Body of pancreas (tissue), 4 donors: ENCODE measurements around the gene TBC1D4.

Experiments used
- CTCF ChIP-seq, 7 experiments: fragments of 450-650 bp in 4 of 7; fragments of 200-600 bp in 3 of 7; sonication (generic) in 3 of 7; IDR thresholded peaks; one replicate each; pipeline ENCODE4 v1.5.1; 2016 to 2019; ENCODE audit warnings: antibody characterized with exemption in 7 of 7
- POLR2A ChIP-seq, 3 donors: fragments of 450-650 bp; IDR thresholded peaks; one replicate each; pipeline ENCODE4 v1.6.1; 2016; ENCODE audit warnings: antibody characterized with exemption in 3 of 3, mild to moderate bottlenecking in 2 of 3

DNA sequence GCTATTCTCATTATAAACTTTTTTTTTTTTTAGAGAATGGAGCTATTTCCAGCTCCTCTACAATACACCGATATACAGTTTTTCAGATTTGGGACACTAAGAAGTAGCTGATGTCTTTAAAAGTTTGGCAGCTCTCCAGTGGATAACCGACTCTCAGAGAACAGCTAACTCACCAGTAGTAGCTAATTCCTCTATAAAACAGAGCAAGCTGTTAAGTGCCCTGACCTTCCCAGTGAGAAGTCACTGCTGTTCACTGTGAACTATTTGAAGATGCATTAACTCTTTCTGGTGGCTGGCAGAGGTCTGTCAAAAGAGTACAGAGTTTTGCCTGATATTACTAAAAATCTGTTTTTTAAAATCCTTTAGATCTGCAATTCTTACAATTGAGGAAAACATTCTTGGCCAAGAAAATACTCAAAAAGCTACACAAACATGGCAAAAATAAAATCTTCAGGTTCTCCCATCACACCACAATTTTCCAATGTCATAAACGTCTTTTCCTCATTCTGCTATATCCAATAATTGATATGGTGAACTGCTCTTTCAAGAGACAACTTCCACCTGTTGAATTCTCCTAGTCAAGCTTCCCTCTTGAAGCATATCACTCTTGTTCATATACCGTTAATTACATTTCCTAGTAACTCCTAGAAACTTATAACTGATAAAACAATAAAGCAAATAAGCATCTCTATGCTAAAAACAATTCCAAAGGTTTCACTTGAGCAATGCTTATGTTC, 44.2 kb downstream of the TBC1D4 start:
- TF ChIP-seq CTCF (IDR thresholded peaks at IDR 0.05) (no peak), POLR2A (IDR thresholded peaks at IDR 0.05) (no peak)
